ENCODE results near the gene ITGB3.

- TF ChIP-seq CTCF (IDR thresholded peaks at IDR 0.05 in 8 of 11, conservative IDR thresholded peaks at IDR 0.05 in 3 of 11) (no peak), POLR2A (IDR thresholded peaks at IDR 0.05) (no peak)
Measured at GRCh38 chr17:47317119-47317518, 63.5 kb downstream of the ITGB3 start.

Data from spleen (tissue), 7 donors.